DND-41 (cell line): Measurements from ENCODE around the gene TTYH2.

Experiments used
- EZH2 ChIP-seq: IDR thresholded peaks from 3 replicates; pipeline ENCODE4 v1.6.1; 2012; ENCODE audit warnings: borderline replicate concordance, low read depth, mild to moderate bottlenecking, moderate library complexity, low read length, inconsistent platforms; ENCODE audit not compliant: severe bottlenecking
- TF ChIP-seq, protein P1 (sequence below): IDR thresholded peaks from 2 replicates; pipeline ENCODE4 v1.5.1; 2012; ENCODE audit warnings: borderline replicate concordance, low read length, moderate library complexity, mild to moderate bottlenecking; ENCODE audit not compliant: poor library complexity, severe bottlenecking; ENCODE audit errors: extremely low read depth

- TF ChIP-seq EZH2: no peak
- TF ChIP-seq, protein P1, sequence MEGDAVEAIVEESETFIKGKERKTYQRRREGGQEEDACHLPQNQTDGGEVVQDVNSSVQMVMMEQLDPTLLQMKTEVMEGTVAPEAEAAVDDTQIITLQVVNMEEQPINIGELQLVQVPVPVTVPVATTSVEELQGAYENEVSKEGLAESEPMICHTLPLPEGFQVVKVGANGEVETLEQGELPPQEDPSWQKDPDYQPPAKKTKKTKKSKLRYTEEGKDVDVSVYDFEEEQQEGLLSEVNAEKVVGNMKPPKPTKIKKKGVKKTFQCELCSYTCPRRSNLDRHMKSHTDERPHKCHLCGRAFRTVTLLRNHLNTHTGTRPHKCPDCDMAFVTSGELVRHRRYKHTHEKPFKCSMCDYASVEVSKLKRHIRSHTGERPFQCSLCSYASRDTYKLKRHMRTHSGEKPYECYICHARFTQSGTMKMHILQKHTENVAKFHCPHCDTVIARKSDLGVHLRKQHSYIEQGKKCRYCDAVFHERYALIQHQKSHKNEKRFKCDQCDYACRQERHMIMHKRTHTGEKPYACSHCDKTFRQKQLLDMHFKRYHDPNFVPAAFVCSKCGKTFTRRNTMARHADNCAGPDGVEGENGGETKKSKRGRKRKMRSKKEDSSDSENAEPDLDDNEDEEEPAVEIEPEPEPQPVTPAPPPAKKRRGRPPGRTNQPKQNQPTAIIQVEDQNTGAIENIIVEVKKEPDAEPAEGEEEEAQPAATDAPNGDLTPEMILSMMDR: no peak
Observed at GRCh38 chr17:74283371-74283673, 70.0 kb downstream of the TTYH2 start.
